K562 (cell line): ENCODE data around the gene MECR. TPM values are rescaled to one million over a fixed set of nuclear protein-coding genes. Genes with fewer than 3 reads are reported as not detected.

Experiments
- ATAC-seq: fragments of 200-7000 bp; cut with Tn5 transposase; 3 replicates; pipeline ENCODE4 v1.9.1; 2020; ENCODE audit warnings: moderate library complexity
- BruUV-seq: library from RNA; stranded (reverse); fragments of 400-500 nt; replicated peaks from 2 replicates; lab custom pipeline; 2021; lab: Mats Ljungman, UMichigan
- CTCF ChIA-PET: fragments of 300-600 bp; formaldehyde crosslinking; extraction: SDS; loops from one replicate; lab custom pipeline; 2021; ENCODE audit warnings: low intra/inter-chr PET ratio; lab: Yijun Ruan, JAX
- POLR2A ChIA-PET: fragments of 300-600, 350-650 bp; sonication (Branson Sonifier 250); formaldehyde crosslinking; extraction: SDS; loops from one replicate; lab custom pipeline; 2021; ENCODE audit warnings: antibody characterized with exemption, inconsistent platforms; lab: Yijun Ruan, JAX
- DNase-seq, 4 experiments: peaks; one replicate each; pipeline versions ENCODE4 v3.0.0 to v3.0.0-alpha.2; 2011 to 2018; ENCODE audit warnings: low spot score in 3 of 4, mixed read lengths in 3 of 4; ENCODE audit errors: extremely low read depth in 1 of 4
- FAIRE-seq: peaks from 2 replicates; lab custom pipeline; 2011; peaks lifted over from hg19 to GRCh38; lab: Jason Lieb, UNC
- H2AFZ ChIP-seq: 2 replicates; pipeline ENCODE4 v1.6.0; 2011; ENCODE audit warnings: low read depth, low read length, control low read depth, inconsistent platforms
- H3K27ac ChIP-seq: fragments of 200-600 bp; 3 replicates; pipeline ENCODE4 v1.8.0; 2011; ENCODE audit warnings: low read depth, mild to moderate bottlenecking, control low read depth, inconsistent platforms, low read length, moderate library complexity, mixed read lengths; ENCODE audit errors: extremely low read depth
- H3K27me3 ChIP-seq, 2 experiments: fragments of 300-600 bp in 1 of 2; 2 replicates in 1 of 2; 3 replicates in 1 of 2; pipeline versions ENCODE4 v1.6.0 to v1.8.0; 2011; ENCODE audit warnings: inconsistent platforms in 2 of 2, low read length in 2 of 2, mild to moderate bottlenecking in 1 of 2, mixed read lengths in 1 of 2, moderate library complexity in 1 of 2; ENCODE audit not compliant: control insufficient read depth in 2 of 2, insufficient read depth in 2 of 2
- H3K36me3 ChIP-seq: fragments of 300-600 bp; 3 replicates; pipeline ENCODE4 v1.8.0; 2011; ENCODE audit warnings: mild to moderate bottlenecking, low read length, inconsistent platforms; ENCODE audit not compliant: control insufficient read depth, insufficient read depth
- H3K4me1 ChIP-seq, 2 experiments: fragments of 200-600 bp in 1 of 2; replicated peaks in 1 of 2; 2 replicates in 1 of 2; 3 replicates in 1 of 2; pipeline versions ENCODE4 v1.5.1 to v1.8.0; 2011; ENCODE audit warnings: inconsistent platforms in 2 of 2, low read length in 2 of 2, mild to moderate bottlenecking in 1 of 2, mixed read lengths in 1 of 2, moderate library complexity in 1 of 2; ENCODE audit not compliant: control insufficient read depth in 2 of 2, insufficient read depth in 2 of 2
- H3K4me2 ChIP-seq: 2 replicates; pipeline ENCODE4 v1.6.1; 2011; ENCODE audit warnings: low read length, control low read depth, inconsistent platforms, mixed read lengths; ENCODE audit not compliant: insufficient read depth
- H3K4me3 ChIP-seq: fragments of 200-600 bp; sonication (generic), shearing (Covaris generic); 2 replicates; pipeline ENCODE4 v1.5.1; 2016; ENCODE audit warnings: control low read depth, inconsistent platforms
- H3K79me2 ChIP-seq: fragments of 200-600 bp; 3 replicates; pipeline ENCODE4 v1.8.0; 2011; ENCODE audit warnings: low read length, inconsistent platforms; ENCODE audit not compliant: control insufficient read depth, insufficient read depth
- H3K9ac ChIP-seq, 2 experiments: 2 replicates each; pipeline versions ENCODE4 v1.6.0 to v1.6.1; 2011; ENCODE audit warnings: low read depth in 2 of 2, low read length in 2 of 2, control low read depth in 1 of 2, inconsistent platforms in 1 of 2, mild to moderate bottlenecking in 1 of 2, mixed read lengths in 1 of 2; ENCODE audit not compliant: insufficient read depth in 1 of 2
- H3K9me1 ChIP-seq: one replicate; pipeline ENCODE4 v1.6.0; 2011; ENCODE audit warnings: inconsistent platforms, mild to moderate bottlenecking, low read length, moderate library complexity; ENCODE audit not compliant: control insufficient read depth, insufficient read depth
- H3K9me3 ChIP-seq: replicated peaks from 2 replicates; pipeline ENCODE4 v1.5.1; 2011; ENCODE audit warnings: low read depth, low read length, inconsistent platforms; ENCODE audit not compliant: control insufficient read depth, insufficient read depth
- H4K20me1 ChIP-seq: replicated peaks from 2 replicates; pipeline ENCODE4 v1.6.1; 2011; ENCODE audit warnings: low read length, inconsistent platforms, mixed read lengths; ENCODE audit not compliant: control insufficient read depth, insufficient read depth
- MEF2D ChIP-seq: conservative IDR thresholded peaks from 2 replicates; pipeline ENCODE4 v1.6.1; 2016; ENCODE audit warnings: low read depth, missing genetic modification characterization, missing compliant biosample characterization
- RAD21 ChIP-seq, 2 experiments: fragments of 250-450 bp in 1 of 2; fragments of 450-650 bp in 1 of 2; sonication (Bioruptor Pico) in 1 of 2; formaldehyde crosslinking in 1 of 2; IDR thresholded peaks in 1 of 2; conservative IDR thresholded peaks in 1 of 2; 2 replicates each; pipeline versions ENCODE4 v1.4.0 to v1.8.0; 2020 to 2022; ENCODE audit warnings: mild to moderate bottlenecking in 2 of 2, moderate library complexity in 1 of 2
- WGBS: fragments of 100-300 bp; shearing (Covaris generic); methylation state at CpG from one replicate; pipeline ENCODE4 v1.1.6; 2016; ENCODE audit warnings: low coverage, mixed read lengths; ENCODE audit not compliant: insufficient coverage; ENCODE audit errors: missing lambda C conversion rate; 5-methylcytosine and 5-hydroxymethylcytosine counted together
- in situ Hi-C: fragments of 300-500 bp; cut with MboI; formaldehyde crosslinking; loops from 4 replicates; pipeline ENCODE4 v1.15.0; 2018; ENCODE audit warnings: inconsistent platforms, mixed read lengths
- intact Hi-C: fragments of 100-400 bp; cut with micrococcal nuclease; formaldehyde crosslinking; loops from 2 replicates; pipeline ENCODE4 v1.14.2; 2022
- polyA plus RNA-seq, 8 experiments: library from polyadenylated mRNA; depleted of rRNA in 4 of 8; stranded (reverse) in 5 of 8; unstranded in 3 of 8; fragments of >200 nt; fragmentation: Nextera tagmentation in 2 of 8; fragmentation: Illumina TruSeq in 1 of 8; extraction: Ambion mirVana in 2 of 8; extraction: Trizol in 1 of 8; gene quantifications; 2 replicates each; pipeline versions ENCODE4 v1.2.1 to v1.2.3, GENCODE V29; 2011 to 2014; ENCODE audit warnings: inconsistent platforms in 1 of 8, missing spikeins in 1 of 8
- total RNA-seq, 7 experiments: library from RNA; depleted of rRNA in 6 of 7; stranded (reverse); fragments of >200 nt in 6 of 7; fragmentation: Illumina TruSeq in 2 of 7; extraction: Trizol in 2 of 7; gene quantifications; 2 replicates each; pipeline versions ENCODE4 v1.2.1 to v1.2.3, GENCODE V29; 2011 to 2021; ENCODE audit warnings: low replicate concordance in 1 of 7
- TF ChIP-seq, protein P1 (sequence below), 3 experiments: IDR thresholded peaks in 2 of 3; conservative IDR thresholded peaks in 1 of 3; 2 replicates each; pipeline ENCODE4 v1.5.1; 2011 to 2012; ENCODE audit warnings: low read length in 3 of 3, mild to moderate bottlenecking in 3 of 3, control low read depth in 2 of 3, improper control_type of control experiment in 1 of 3, inconsistent platforms in 1 of 3, low read depth in 1 of 3, mixed read lengths in 1 of 3, moderate library complexity in 1 of 3; ENCODE audit not compliant: insufficient read depth in 2 of 3

The MECR gene
- total and polyA plus RNA-seq, 9 of the 15 experiments (the other 6 are each of a cell fraction or from before 2014, with no cell fraction given): 10.4 to 58.6 (median 42.9) TPM

DNA sequence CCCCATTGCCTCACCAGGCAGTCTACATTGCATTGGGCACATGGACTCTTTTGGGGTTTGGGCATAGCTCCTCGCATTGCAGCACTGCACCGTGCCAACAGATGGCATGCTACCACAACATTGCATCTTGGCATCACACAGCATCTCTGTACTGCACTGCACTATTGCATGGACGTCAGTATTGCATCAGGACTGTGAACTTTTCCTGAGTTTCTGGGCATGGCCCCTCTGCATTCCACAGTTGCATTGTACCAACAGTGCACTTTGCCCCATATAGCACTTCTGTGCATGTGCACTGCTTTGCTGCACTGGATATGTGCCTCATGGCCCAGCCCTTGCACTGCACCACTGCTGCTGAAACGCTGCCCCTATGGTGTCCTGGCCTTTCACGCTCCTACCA, 15.1 kb upstream of the MECR start:
- TF ChIP-seq RAD21 (CRISPR knock-in tag; conservative IDR thresholded peaks at IDR 0.05 in 1 of 2, IDR thresholded peaks at IDR 0.05 in 1 of 2) (peak in 1 of 2 experiments; percentile 38; a peak in 2 of 4 replicates), MEF2D (tag) (no peak)
- TF ChIP-seq, protein P1, sequence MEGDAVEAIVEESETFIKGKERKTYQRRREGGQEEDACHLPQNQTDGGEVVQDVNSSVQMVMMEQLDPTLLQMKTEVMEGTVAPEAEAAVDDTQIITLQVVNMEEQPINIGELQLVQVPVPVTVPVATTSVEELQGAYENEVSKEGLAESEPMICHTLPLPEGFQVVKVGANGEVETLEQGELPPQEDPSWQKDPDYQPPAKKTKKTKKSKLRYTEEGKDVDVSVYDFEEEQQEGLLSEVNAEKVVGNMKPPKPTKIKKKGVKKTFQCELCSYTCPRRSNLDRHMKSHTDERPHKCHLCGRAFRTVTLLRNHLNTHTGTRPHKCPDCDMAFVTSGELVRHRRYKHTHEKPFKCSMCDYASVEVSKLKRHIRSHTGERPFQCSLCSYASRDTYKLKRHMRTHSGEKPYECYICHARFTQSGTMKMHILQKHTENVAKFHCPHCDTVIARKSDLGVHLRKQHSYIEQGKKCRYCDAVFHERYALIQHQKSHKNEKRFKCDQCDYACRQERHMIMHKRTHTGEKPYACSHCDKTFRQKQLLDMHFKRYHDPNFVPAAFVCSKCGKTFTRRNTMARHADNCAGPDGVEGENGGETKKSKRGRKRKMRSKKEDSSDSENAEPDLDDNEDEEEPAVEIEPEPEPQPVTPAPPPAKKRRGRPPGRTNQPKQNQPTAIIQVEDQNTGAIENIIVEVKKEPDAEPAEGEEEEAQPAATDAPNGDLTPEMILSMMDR (IDR thresholded peaks at IDR 0.05 in 2 of 3, conservative IDR thresholded peaks at IDR 0.05 in 1 of 3; ENCODE audit: insufficient read depth in 2 of 3, low read depth in 1 of 3, low read length in 3 of 3): peak in 1 of 3 experiments; percentile 30; a peak in 2 of 6 replicates
- in situ Hi-C loops (no loop called here), intact Hi-C loops (no loop called here)
- Histone ChIP-seq H3K9me1 (no peaks in the 10 kb centered on the region), H3K36me3 (no peaks in the 10 kb centered on the region), H3K4me3 (no peak overlapping the region), H3K27me3 (peaks cover 20 to 53% of the 10 kb centered on the region in 2 experiments; a peak in 4 of 5 replicates), H3K9me3 (no peaks in the 10 kb centered on the region), H3K4me2 (no peak overlapping the region), H3K4me1 (peaks cover 4 to 10% of the 10 kb centered on the region in 2 experiments; a peak in 3 of 5 replicates), H2AFZ (no peak overlapping the region), H4K20me1 (peaks cover 27% of the 10 kb centered on the region), H3K27ac (no peak overlapping the region), H3K9ac (no peak overlapping the region), H3K79me2 (no peaks in the 10 kb centered on the region)
- FAIRE-seq (no peak), DNase-seq (no peak), ATAC-seq (no peak)
- POLR2A ChIA-PET: interaction anchor here (0.5 kb wide), 1 partner anchor 124 kb away, joined by 3 read pairs; no protein-coding TSS in a partner anchor
- 0% methylated on average over 5 of the region's 5 CpGs for WGBS
- CTCF ChIA-PET: no interaction called here
- BruUV-seq: no TSS peak
